ENCODE results near the gene BICRAL. TPM values are rescaled to one million over a fixed set of nuclear protein-coding genes. Genes with fewer than 3 reads are reported as not detected.

BICRAL gene
- total RNA-seq, 1 experiment from 2014 or later: 6.9 TPM

DNA sequence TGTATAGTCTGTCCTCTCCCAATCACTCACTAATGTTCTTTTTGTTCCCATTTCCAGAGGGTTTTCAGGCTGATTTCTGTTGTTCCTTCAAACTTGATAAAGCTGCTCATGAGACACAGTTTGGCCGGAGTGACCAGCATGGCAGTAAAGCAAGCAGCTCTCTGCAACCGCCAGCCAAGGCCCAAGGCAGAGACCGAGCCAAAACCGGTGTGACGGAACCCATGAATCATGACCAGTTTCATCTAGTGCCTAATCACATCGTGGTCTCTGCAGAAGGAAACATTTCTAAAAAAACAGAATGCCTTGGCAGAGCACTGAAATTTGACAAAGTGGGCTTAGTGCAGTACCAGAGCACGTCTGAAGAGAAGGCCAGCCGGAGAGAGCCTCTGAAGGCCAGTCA is 82.8 kb downstream of the BICRAL start:
- ChIA-PET POLR2A (ENCODE audit: low non-redundant PET) (no interaction called here), CTCF (no interaction called here)
- Histone ChIP-seq H3K4me1 (ENCODE audit: insufficient read depth, low read length, poor library complexity, severe bottlenecking) (no peaks in the 10 kb centered on the region), H3K4me3 (ENCODE audit: low read depth, low read length, poor library complexity, severe bottlenecking) (no peak overlapping the region), H3K9me3 (ENCODE audit: low read depth, low read length, poor library complexity, severe bottlenecking) (no peaks in the 10 kb centered on the region), H3K27me3 (replicated peaks; ENCODE audit: insufficient read depth, low read depth, low read length, poor library complexity) (no peaks in the 10 kb centered on the region), H3K27ac (ENCODE audit: low read depth, low read length, poor library complexity, severe bottlenecking) (no peak overlapping the region), H3K36me3 (ENCODE audit: insufficient read depth, low read length, poor library complexity, severe bottlenecking) (no peaks in the 10 kb centered on the region)
- intact Hi-C loops (cut with micrococcal nuclease; ENCODE audit: unreplicated experiment): no loop called here
- DNase-seq (ENCODE audit: low spot score): no peak
- no TSS peak for BruUV-seq (replicated peaks)
- no peak for TF ChIP-seq EZH2 (IDR thresholded peaks at IDR 0.05; ENCODE audit: borderline replicate concordance, low read depth, low read length, poor library complexity, severe bottlenecking)
- TF ChIP-seq, protein P1, sequence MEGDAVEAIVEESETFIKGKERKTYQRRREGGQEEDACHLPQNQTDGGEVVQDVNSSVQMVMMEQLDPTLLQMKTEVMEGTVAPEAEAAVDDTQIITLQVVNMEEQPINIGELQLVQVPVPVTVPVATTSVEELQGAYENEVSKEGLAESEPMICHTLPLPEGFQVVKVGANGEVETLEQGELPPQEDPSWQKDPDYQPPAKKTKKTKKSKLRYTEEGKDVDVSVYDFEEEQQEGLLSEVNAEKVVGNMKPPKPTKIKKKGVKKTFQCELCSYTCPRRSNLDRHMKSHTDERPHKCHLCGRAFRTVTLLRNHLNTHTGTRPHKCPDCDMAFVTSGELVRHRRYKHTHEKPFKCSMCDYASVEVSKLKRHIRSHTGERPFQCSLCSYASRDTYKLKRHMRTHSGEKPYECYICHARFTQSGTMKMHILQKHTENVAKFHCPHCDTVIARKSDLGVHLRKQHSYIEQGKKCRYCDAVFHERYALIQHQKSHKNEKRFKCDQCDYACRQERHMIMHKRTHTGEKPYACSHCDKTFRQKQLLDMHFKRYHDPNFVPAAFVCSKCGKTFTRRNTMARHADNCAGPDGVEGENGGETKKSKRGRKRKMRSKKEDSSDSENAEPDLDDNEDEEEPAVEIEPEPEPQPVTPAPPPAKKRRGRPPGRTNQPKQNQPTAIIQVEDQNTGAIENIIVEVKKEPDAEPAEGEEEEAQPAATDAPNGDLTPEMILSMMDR (conservative IDR thresholded peaks at IDR 0.05; ENCODE audit: low read depth, low read length): no peak

DNA sequence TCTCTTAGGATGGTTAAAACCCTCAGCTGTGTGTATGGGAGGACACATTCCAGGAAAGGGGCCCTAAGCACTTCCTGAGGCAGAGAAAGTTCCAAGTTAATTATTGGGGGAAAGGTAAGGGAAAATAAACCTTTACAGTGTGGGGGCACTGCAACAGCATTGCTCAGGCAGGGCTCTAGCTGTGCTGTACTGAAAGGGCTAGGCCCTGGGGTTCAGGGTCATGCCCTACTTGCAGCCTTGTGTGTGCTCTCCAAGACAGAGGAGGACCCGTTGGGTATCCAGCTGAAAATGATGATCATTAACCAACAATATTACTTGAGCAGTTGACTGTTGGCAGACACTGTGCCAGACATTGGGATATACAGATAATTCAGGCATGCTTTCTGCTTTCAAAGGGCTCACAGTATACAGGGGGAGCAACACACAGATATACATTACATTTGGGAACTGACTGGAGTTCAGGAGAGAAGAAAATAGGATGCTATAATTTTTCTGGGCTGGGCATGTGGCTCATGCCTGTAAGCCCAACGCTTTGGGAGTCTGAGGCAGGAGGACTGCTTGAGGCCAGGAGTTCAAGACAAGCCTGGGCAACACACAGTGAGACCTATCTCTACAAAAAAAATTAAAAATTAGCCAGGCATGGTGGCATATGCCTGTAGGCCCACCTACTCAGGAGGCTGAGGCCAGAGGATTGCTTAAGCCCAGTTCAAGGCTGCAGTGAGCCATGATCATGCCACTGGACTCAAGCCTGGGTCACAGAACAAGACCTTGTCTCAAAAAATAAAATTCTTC is 88.5 kb downstream of the BICRAL start:
- ChIA-PET CTCF (no interaction called here), POLR2A (ENCODE audit: low non-redundant PET) (interaction anchor here (0.9 kb wide), 1 partner anchor 125 kb away, joined by 3 read pairs; no protein-coding TSS in a partner anchor)
- H3K27me3 ChIP-seq (replicated peaks; ENCODE audit: insufficient read depth, low read depth, low read length, poor library complexity): no peaks in the 10 kb centered on the region
- H3K9me3 ChIP-seq (ENCODE audit: low read depth, low read length, poor library complexity, severe bottlenecking): no peaks in the 10 kb centered on the region
- no TSS peak for BruUV-seq (replicated peaks)
- H3K27ac ChIP-seq (ENCODE audit: low read depth, low read length, poor library complexity, severe bottlenecking): no peak overlapping the region
- no peaks in the 10 kb centered on the region for H3K36me3 ChIP-seq (ENCODE audit: insufficient read depth, low read length, poor library complexity, severe bottlenecking)
- H3K4me1 ChIP-seq (ENCODE audit: insufficient read depth, low read length, poor library complexity, severe bottlenecking): no peaks in the 10 kb centered on the region
- TF ChIP-seq EZH2 (IDR thresholded peaks at IDR 0.05; ENCODE audit: borderline replicate concordance, low read depth, low read length, poor library complexity, severe bottlenecking): no peak
- TF ChIP-seq, protein P1 (conservative IDR thresholded peaks at IDR 0.05; ENCODE audit: low read depth, low read length): no peak
- no peak overlapping the region for H3K4me3 ChIP-seq (ENCODE audit: low read depth, low read length, poor library complexity, severe bottlenecking)
- intact Hi-C loops (cut with micrococcal nuclease; ENCODE audit: unreplicated experiment): loop anchor here (10.0 kb wide), 1 partner anchor 296 kb away; no protein-coding TSS in a partner anchor
- no peak for DNase-seq (ENCODE audit: low spot score)

DNA sequence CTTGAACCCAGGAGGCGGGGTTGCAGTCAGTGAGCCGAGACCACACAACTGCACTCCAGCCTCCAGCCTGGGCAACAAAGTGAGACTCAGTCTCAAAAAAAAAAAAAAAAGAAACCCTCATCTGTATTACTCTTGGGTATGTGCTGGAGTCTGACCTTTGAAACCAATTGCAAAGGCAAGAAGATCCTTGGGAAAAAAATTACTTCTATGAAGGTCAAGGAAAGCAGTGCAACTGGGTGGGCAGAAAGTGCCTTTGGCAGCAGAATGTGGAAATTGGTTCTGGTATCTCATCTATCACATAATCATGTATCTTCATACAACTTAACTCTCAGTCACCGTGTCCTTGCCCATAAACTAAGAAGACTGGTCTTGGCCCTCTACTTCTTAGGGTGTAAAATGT is 89.9 kb downstream of the BICRAL start:
- TF ChIP-seq, protein P1 (conservative IDR thresholded peaks at IDR 0.05; ENCODE audit: low read depth, low read length): no peak
- TF ChIP-seq EZH2 (IDR thresholded peaks at IDR 0.05; ENCODE audit: borderline replicate concordance, low read depth, low read length, poor library complexity, severe bottlenecking): no peak
- ChIA-PET CTCF (no interaction called here), POLR2A (ENCODE audit: low non-redundant PET) (no interaction called here)
- H3K4me1 ChIP-seq (ENCODE audit: insufficient read depth, low read length, poor library complexity, severe bottlenecking): no peaks in the 10 kb centered on the region
- no peak overlapping the region for H3K4me3 ChIP-seq (ENCODE audit: low read depth, low read length, poor library complexity, severe bottlenecking)
- H3K27ac ChIP-seq (ENCODE audit: low read depth, low read length, poor library complexity, severe bottlenecking): no peak overlapping the region
- no TSS peak for BruUV-seq (replicated peaks)
- DNase-seq (ENCODE audit: low spot score): no peak
- intact Hi-C loops (cut with micrococcal nuclease; ENCODE audit: unreplicated experiment): loop anchor here (10.0 kb wide), 1 partner anchor 297 kb away; no protein-coding TSS in a partner anchor
- H3K27me3 ChIP-seq (replicated peaks; ENCODE audit: insufficient read depth, low read depth, low read length, poor library complexity): no peaks in the 10 kb centered on the region
- H3K9me3 ChIP-seq (ENCODE audit: low read depth, low read length, poor library complexity, severe bottlenecking): no peaks in the 10 kb centered on the region
- no peaks in the 10 kb centered on the region for H3K36me3 ChIP-seq (ENCODE audit: insufficient read depth, low read length, poor library complexity, severe bottlenecking)

All from A673 (cell line).